Measurements from ENCODE around the gene ARHGEF17. TPM values are rescaled to one million over a fixed set of nuclear protein-coding genes. Genes with fewer than 3 reads are reported as not detected.
A peak's percentile ranks its signal among the peaks of the same experiment; 100 is the strongest.
"Not testable (repeated sequence)": the region's sequence is repeated elsewhere in the genome, so short reads cannot be mapped to it uniquely, and the experiment has no call there.

Gene ARHGEF17
- total RNA-seq, 1 experiment from 2014 or later: 33.1 TPM

- DNase-seq (ENCODE audit: low spot score): no peak
Observed at GRCh38 chr11:73271936-73272679, 36.0 kb upstream of the ARHGEF17 start, which contains the start of gene P2RY6. Gene P2RY6, plus strand, starts transcription at chr11:73272338. Its CDS starts 24,181 bp downstream, at chr11:73296519.

GRCh38 chr11:73272680-73273038 lies 35.4 kb upstream of the ARHGEF17 start:
- no peak for DNase-seq (ENCODE audit: low spot score)

- DNase-seq (ENCODE audit: low spot score): no peak
Observed at GRCh38 chr11:73273222-73273895, 34.7 kb upstream of the ARHGEF17 start.

GRCh38 chr11:73274191-73274590 lies 33.9 kb upstream of the ARHGEF17 start:
- DNase-seq (ENCODE audit: low spot score): not testable (repeated sequence)

- DNase-seq (ENCODE audit: low spot score): no peak
Observed at GRCh38 chr11:73274722-73275380, 33.2 kb upstream of the ARHGEF17 start.

GRCh38 chr11:73275381-73275750 lies 32.7 kb upstream of the ARHGEF17 start:
- no peak for DNase-seq (ENCODE audit: low spot score)

- no peak for DNase-seq (ENCODE audit: low spot score)
Observed at GRCh38 chr11:73277467-73277866, 30.6 kb upstream of the ARHGEF17 start.

- DNase-seq (ENCODE audit: low spot score): no peak
Observed at GRCh38 chr11:73280626-73281025, 27.4 kb upstream of the ARHGEF17 start.

- DNase-seq (ENCODE audit: low spot score): no peak
Observed at GRCh38 chr11:73281201-73281741, 26.8 kb upstream of the ARHGEF17 start.

GRCh38 chr11:73281796-73282660 lies 26.0 kb upstream of the ARHGEF17 start:
- no peak for DNase-seq (ENCODE audit: low spot score)

GRCh38 chr11:73283276-73284000 lies 24.6 kb upstream of the ARHGEF17 start:
- DNase-seq (ENCODE audit: low spot score): no peak

GRCh38 chr11:73284106-73284505 lies 24.0 kb upstream of the ARHGEF17 start:
- no peak for DNase-seq (ENCODE audit: low spot score)

GRCh38 chr11:73285721-73286120 lies 22.4 kb upstream of the ARHGEF17 start:
- DNase-seq (ENCODE audit: low spot score): no peak

- DNase-seq (ENCODE audit: low spot score): no peak
Observed at GRCh38 chr11:73286240-73286810, 21.8 kb upstream of the ARHGEF17 start.

- DNase-seq (ENCODE audit: low spot score): no peak
Observed at GRCh38 chr11:73287400-73288101, 20.5 kb upstream of the ARHGEF17 start.

- no peak for DNase-seq (ENCODE audit: low spot score)
Observed at GRCh38 chr11:73288192-73288872, 19.7 kb upstream of the ARHGEF17 start.

GRCh38 chr11:73288873-73289707 lies 19.0 kb upstream of the ARHGEF17 start:
- peak; percentile 77 for DNase-seq (ENCODE audit: low spot score)

- no peak for DNase-seq (ENCODE audit: low spot score)
Observed at GRCh38 chr11:73290536-73290935, 17.5 kb upstream of the ARHGEF17 start.

Data from HT-29 (cell line).